Fibroblast of lung (primary cell): Measurements from ENCODE around the gene LPP. TPM values are rescaled to one million over a fixed set of nuclear protein-coding genes. Genes with fewer than 3 reads are reported as not detected.

Source experiments
- DNase-seq, 2 donors: peaks; one replicate each; pipeline versions ENCODE4 v3.0.0 to v3.0.0-alpha.2; 2010; ENCODE audit warnings: low read depth in 2 of 2
- H2AFZ ChIP-seq: 2 replicates; pipeline ENCODE4 v1.5.1; 2012; ENCODE audit warnings: low read length, control low read depth, inconsistent platforms
- H3K27ac ChIP-seq: 2 replicates; pipeline ENCODE4 v1.5.1; 2011; ENCODE audit warnings: low read length, control low read depth; ENCODE audit not compliant: insufficient read depth
- H3K27me3 ChIP-seq: 2 replicates; pipeline ENCODE4 v1.5.1; 2011; ENCODE audit warnings: mild to moderate bottlenecking, low read length; ENCODE audit not compliant: control insufficient read depth, insufficient read depth
- H3K36me3 ChIP-seq: 2 replicates; pipeline ENCODE4 v1.5.1; 2011; ENCODE audit warnings: low read length; ENCODE audit not compliant: control insufficient read depth, insufficient read depth
- H3K4me1 ChIP-seq: 2 replicates; pipeline ENCODE4 v1.5.1; 2011; ENCODE audit warnings: low read length; ENCODE audit not compliant: control insufficient read depth, insufficient read depth; ENCODE audit errors: extremely low read depth
- H3K4me2 ChIP-seq: 2 replicates; pipeline ENCODE4 v1.5.1; 2011; ENCODE audit warnings: low read length, control low read depth; ENCODE audit not compliant: insufficient read depth; ENCODE audit errors: extremely low read depth
- H3K4me3 ChIP-seq, 4 experiments: fragments of 200-600 bp in 1 of 4; sonication (generic) in 1 of 4; replicated peaks in 1 of 4; 2 replicates each; pipeline ENCODE4 v1.5.1; 2011 to 2016; ENCODE audit warnings: low read length in 4 of 4, low read depth in 3 of 4, mild to moderate bottlenecking in 3 of 4, control low read depth in 2 of 4, inconsistent platforms in 1 of 4, mixed read lengths in 1 of 4; ENCODE audit not compliant: insufficient read depth in 1 of 4; ENCODE audit errors: control extremely low read depth in 1 of 4
- H3K79me2 ChIP-seq: 2 replicates; pipeline ENCODE4 v1.5.1; 2012; ENCODE audit warnings: mild to moderate bottlenecking, low read length, inconsistent platforms; ENCODE audit not compliant: control insufficient read depth, insufficient read depth
- H3K9ac ChIP-seq: 2 replicates; pipeline ENCODE4 v1.5.1; 2011; ENCODE audit warnings: mild to moderate bottlenecking, low read length, control low read depth; ENCODE audit not compliant: insufficient read depth
- H3K9me3 ChIP-seq: 2 replicates; pipeline ENCODE4 v1.5.1; 2012; ENCODE audit warnings: low read depth, low read length; ENCODE audit not compliant: control insufficient read depth, insufficient read depth
- H4K20me1 ChIP-seq: 2 replicates; pipeline ENCODE4 v1.5.1; 2011; ENCODE audit warnings: low read length; ENCODE audit not compliant: control insufficient read depth, insufficient read depth; ENCODE audit errors: extremely low read depth
- EZH2 ChIP-seq: IDR thresholded peaks from 2 replicates; pipeline ENCODE4 v1.5.1; 2012; ENCODE audit warnings: low read length, control low read depth, mild to moderate bottlenecking; ENCODE audit errors: missing control alignments
- polyA plus RNA-seq, 2 donors: library from polyadenylated mRNA; depleted of rRNA in 1 of 2; stranded (reverse) in 1 of 2; unstranded in 1 of 2; fragments of >200 nt; gene quantifications; 2 replicates each; pipeline ENCODE4 v1.2.1, GENCODE V29; 2011 to 2012; ENCODE audit warnings: missing spikeins in 1 of 2
- total RNA-seq: library from RNA; depleted of rRNA; stranded (reverse); fragments of >200 nt; gene quantifications from 2 replicates; pipeline ENCODE4 v1.2.1, GENCODE V29; 2014
- TF ChIP-seq, protein P1 (sequence below), 2 donors: IDR thresholded peaks in 1 of 2; conservative IDR thresholded peaks in 1 of 2; 1 replicate in 1 of 2; 2 replicates in 1 of 2; pipeline ENCODE4 v1.5.1; 2011 to 2012; ENCODE audit warnings: low read length in 2 of 2, control low read depth in 1 of 2, inconsistent platforms in 1 of 2, low read depth in 1 of 2, mild to moderate bottlenecking in 1 of 2

Gene LPP
- total and polyA plus RNA-seq, 2 donors (not counting 1 experiment from before 2014, with no cell fraction given) = 69.0 to 124 TPM

DNA sequence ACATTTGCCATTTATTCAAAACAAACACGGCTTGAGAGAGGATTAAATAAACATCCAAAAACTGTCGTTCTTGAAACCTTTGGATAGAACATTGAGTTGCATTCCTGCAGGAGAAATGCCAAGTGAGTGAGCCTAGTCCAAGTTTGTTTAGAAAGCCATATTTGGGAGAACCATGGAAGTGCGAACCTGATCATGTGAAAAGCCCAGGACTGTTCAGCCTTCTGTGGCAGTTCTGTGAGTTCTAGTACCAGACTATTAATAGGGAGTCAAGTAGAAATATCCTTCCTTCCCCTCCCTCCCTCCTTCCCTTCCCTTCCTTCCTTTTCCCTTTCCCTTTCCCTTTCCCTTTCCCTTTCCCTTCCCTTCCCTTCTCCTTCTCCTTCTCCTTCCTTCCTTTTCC is 470.4 kb downstream of the LPP start:
- H3K4me3 ChIP-seq = no peak overlapping the region
- peak overlapping the region; percentile 78 for H3K27ac ChIP-seq
- H3K27me3 ChIP-seq = no peaks in the 10 kb centered on the region
- H2AFZ ChIP-seq = no peak overlapping the region
- H3K79me2 ChIP-seq = peaks cover 5% of the 10 kb centered on the region
- H3K4me2 ChIP-seq = peak overlapping the region; percentile 39
- peaks cover 21% of the 10 kb centered on the region for H3K4me1 ChIP-seq
- TF ChIP-seq, protein P1, sequence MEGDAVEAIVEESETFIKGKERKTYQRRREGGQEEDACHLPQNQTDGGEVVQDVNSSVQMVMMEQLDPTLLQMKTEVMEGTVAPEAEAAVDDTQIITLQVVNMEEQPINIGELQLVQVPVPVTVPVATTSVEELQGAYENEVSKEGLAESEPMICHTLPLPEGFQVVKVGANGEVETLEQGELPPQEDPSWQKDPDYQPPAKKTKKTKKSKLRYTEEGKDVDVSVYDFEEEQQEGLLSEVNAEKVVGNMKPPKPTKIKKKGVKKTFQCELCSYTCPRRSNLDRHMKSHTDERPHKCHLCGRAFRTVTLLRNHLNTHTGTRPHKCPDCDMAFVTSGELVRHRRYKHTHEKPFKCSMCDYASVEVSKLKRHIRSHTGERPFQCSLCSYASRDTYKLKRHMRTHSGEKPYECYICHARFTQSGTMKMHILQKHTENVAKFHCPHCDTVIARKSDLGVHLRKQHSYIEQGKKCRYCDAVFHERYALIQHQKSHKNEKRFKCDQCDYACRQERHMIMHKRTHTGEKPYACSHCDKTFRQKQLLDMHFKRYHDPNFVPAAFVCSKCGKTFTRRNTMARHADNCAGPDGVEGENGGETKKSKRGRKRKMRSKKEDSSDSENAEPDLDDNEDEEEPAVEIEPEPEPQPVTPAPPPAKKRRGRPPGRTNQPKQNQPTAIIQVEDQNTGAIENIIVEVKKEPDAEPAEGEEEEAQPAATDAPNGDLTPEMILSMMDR (conservative IDR thresholded peaks at IDR 0.05 in 1 of 2, IDR thresholded peaks at IDR 0.05 in 1 of 2; ENCODE audit: low read depth in 1 of 2, low read length in 2 of 2) = no peak
- no peak for TF ChIP-seq EZH2
- H4K20me1 ChIP-seq = no peaks in the 10 kb centered on the region
- H3K9me3 ChIP-seq = no peaks in the 10 kb centered on the region
- peaks cover 1% of the 10 kb centered on the region for H3K36me3 ChIP-seq
- no peak overlapping the region for H3K9ac ChIP-seq
- peak; percentile 47 to 93 for DNase-seq

GRCh38 chr3:188624828-188625227 is 470.9 kb downstream of the LPP start:
- Histone ChIP-seq H3K79me2 (peaks cover 5% of the 10 kb centered on the region), H3K27me3 (no peaks in the 10 kb centered on the region), H2AFZ (no peak overlapping the region), H3K9ac (no peak overlapping the region), H3K4me3 (no peak overlapping the region), H3K4me1 (peaks cover 21% of the 10 kb centered on the region), H3K4me2 (peak overlapping the region; percentile 39), H3K36me3 (peaks cover 1% of the 10 kb centered on the region), H3K9me3 (no peaks in the 10 kb centered on the region), H3K27ac (peak overlapping the region; percentile 78), H4K20me1 (no peaks in the 10 kb centered on the region)
- TF ChIP-seq, protein P1 (conservative IDR thresholded peaks at IDR 0.05 in 1 of 2, IDR thresholded peaks at IDR 0.05 in 1 of 2; ENCODE audit: low read depth in 1 of 2, low read length in 2 of 2) = no peak
- no peak for TF ChIP-seq EZH2
- DNase-seq = no peak

GRCh38 chr3:188627652-188628051 is 473.7 kb downstream of the LPP start:
- TF ChIP-seq, protein P1 (conservative IDR thresholded peaks at IDR 0.05 in 1 of 2, IDR thresholded peaks at IDR 0.05 in 1 of 2; ENCODE audit: low read depth in 1 of 2, low read length in 2 of 2) = no peak
- TF ChIP-seq EZH2 = no peak
- Histone ChIP-seq H3K9ac (no peak overlapping the region), H3K4me2 (no peak overlapping the region), H3K27me3 (no peaks in the 10 kb centered on the region), H3K36me3 (no peaks in the 10 kb centered on the region), H4K20me1 (no peaks in the 10 kb centered on the region), H3K9me3 (no peaks in the 10 kb centered on the region), H3K27ac (peak overlapping the region; percentile 87), H3K4me1 (peaks cover 28% of the 10 kb centered on the region), H2AFZ (no peak overlapping the region), H3K79me2 (peaks cover 3% of the 10 kb centered on the region), H3K4me3 (no peak overlapping the region)
- peak; percentile 90 to 95 for DNase-seq
